ENCODE measurements around the gene YAP1. TPM values are rescaled to one million over a fixed set of nuclear protein-coding genes. Genes with fewer than 3 reads are reported as not detected.

YAP1 gene
- total RNA-seq, 2 donors from 2014 or later = 26.0 to 38.9 TPM

GRCh38 chr11:102177974-102178631, 67.9 kb downstream of the YAP1 start:
- Histone ChIP-seq H3K36me3 (replicated peaks in 1 of 2; ENCODE audit: insufficient read depth in 1 of 2, low read depth in 2 of 2) (peaks cover 0 to 2% of the 10 kb centered on the region in 2 donors), H3K4me1 (peaks cover 9% of the 10 kb centered on the region), H3K9me3 (no peaks in the 10 kb centered on the region), H3K27ac (peak overlapping the region; percentile 11 to 74 (median 50)), H3K27me3 (no peaks in the 10 kb centered on the region), H3K4me3 (no peak overlapping the region)
- intact Hi-C loops (cut with DNase I) = no loop called here
- ATAC-seq (peak; percentile 89), DNase-seq (peak in 2 of 4 donors; percentile 9 to 11)
- TF ChIP-seq POLR2A (IDR thresholded peaks at IDR 0.05) = no peak
- WGBS, 2 donors = 52 to 59% methylated on average over 4 of the region's 4 CpGs

GRCh38 chr11:102179371-102179770, 69.1 kb downstream of the YAP1 start:
- peaks cover 9% of the 10 kb centered on the region for H3K4me1 ChIP-seq
- no peak for DNase-seq
- TF ChIP-seq POLR2A (IDR thresholded peaks at IDR 0.05) (no peak), CTCF (IDR thresholded peaks at IDR 0.05) (no peak)
- no peaks in the 10 kb centered on the region for H3K27me3 ChIP-seq
- H3K9me3 ChIP-seq = no peaks in the 10 kb centered on the region
- no peak overlapping the region for H3K4me3 ChIP-seq
- no peaks in the 10 kb centered on the region for H3K36me3 ChIP-seq (replicated peaks in 1 of 2; ENCODE audit: insufficient read depth in 1 of 2, low read depth in 2 of 2)
- intact Hi-C loops (cut with DNase I) = no loop called here
- H3K27ac ChIP-seq = peak overlapping the region in 1 of 4 donors; percentile 54
- WGBS, 2 donors = 84 to 88% methylated on average over 4 of the region's 4 CpGs
- ATAC-seq = no peak

GRCh38 chr11:102184269-102184987, 74.2 kb downstream of the YAP1 start:
- ATAC-seq = no peak
- no peak overlapping the region for H3K4me3 ChIP-seq
- TF ChIP-seq POLR2A (IDR thresholded peaks at IDR 0.05) (no peak), CTCF (IDR thresholded peaks at IDR 0.05) (no peak)
- DNase-seq = no peak
- no peaks in the 10 kb centered on the region for H3K27me3 ChIP-seq
- H3K27ac ChIP-seq = no peak overlapping the region
- H3K4me1 ChIP-seq = peaks cover 11% of the 10 kb centered on the region
- H3K36me3 ChIP-seq (replicated peaks in 1 of 2; ENCODE audit: insufficient read depth in 1 of 2, low read depth in 2 of 2) = no peaks in the 10 kb centered on the region
- H3K9me3 ChIP-seq = no peaks in the 10 kb centered on the region
- intact Hi-C loops (cut with DNase I) = no loop called here
- 70 to 87% methylated on average over 3 of the region's 3 CpGs for WGBS, 2 donors

- H3K4me1 ChIP-seq = peaks cover 18% of the 10 kb centered on the region
Measured at GRCh38 chr11:102186551-102187191, 76.4 kb downstream of the YAP1 start.

More at GRCh38 chr11:102186551-102187191, 76.4 kb downstream of the YAP1 start:
- ATAC-seq (no peak), DNase-seq (no peak)
- H3K9me3 ChIP-seq = no peaks in the 10 kb centered on the region
- TF ChIP-seq CTCF (IDR thresholded peaks at IDR 0.05) (no peak), POLR2A (IDR thresholded peaks at IDR 0.05) (no peak)
- intact Hi-C loops (cut with DNase I) = no loop called here
- WGBS, 2 donors = 47 to 67% methylated on average over 6 of the region's 6 CpGs
- H3K27me3 ChIP-seq = no peaks in the 10 kb centered on the region
- H3K27ac ChIP-seq = peak overlapping the region in 1 of 4 donors; percentile 31
- no peaks in the 10 kb centered on the region for H3K36me3 ChIP-seq (replicated peaks in 1 of 2; ENCODE audit: insufficient read depth in 1 of 2, low read depth in 2 of 2)
- no peak overlapping the region for H3K4me3 ChIP-seq

All from body of pancreas (tissue), 4 donors.